CD4-positive, alpha-beta T cell treated with Interleukin-15 for 1 hour (primary cell): ENCODE measurements around the gene CPVL.
A peak's percentile ranks its signal among the peaks of the same experiment; 100 is the strongest.
"Not testable (repeated sequence)": the region's sequence is repeated elsewhere in the genome, so short reads cannot be mapped to it uniquely, and the experiment has no call there.

Experiments used
- DNase-seq: peaks from one replicate; pipeline ENCODE4 v3.0.0-alpha.2; 2020

CPVL gene

GRCh38 chr7:29116361-29117200 is 29.8 kb downstream of the CPVL start:
- no peak for DNase-seq

GRCh38 chr7:29115753-29116152 is 30.6 kb downstream of the CPVL start:
- DNase-seq, result no peak

- DNase-seq, result no peak
Observed at GRCh38 chr7:29115130-29115687, 31.1 kb downstream of the CPVL start.

- DNase-seq, result not testable (repeated sequence)
Observed at GRCh38 chr7:29114266-29114665, 32.1 kb downstream of the CPVL start.

GRCh38 chr7:29113384-29114102 is 32.8 kb downstream of the CPVL start:
- DNase-seq, result peak; percentile 22

- no peak for DNase-seq
Observed at GRCh38 chr7:29112721-29113120, 33.6 kb downstream of the CPVL start.

- DNase-seq, result no peak
Observed at GRCh38 chr7:29109899-29110298, 36.4 kb downstream of the CPVL start.

GRCh38 chr7:29109358-29109757 is 37.0 kb downstream of the CPVL start:
- DNase-seq, result no peak

GRCh38 chr7:29107056-29107455 is 39.3 kb downstream of the CPVL start:
- no peak for DNase-seq

- DNase-seq, result no peak
Observed at GRCh38 chr7:29106669-29106988, 39.7 kb downstream of the CPVL start.

- peak; percentile 24 for DNase-seq
Observed at GRCh38 chr7:29105752-29106668, 40.3 kb downstream of the CPVL start.

GRCh38 chr7:29105191-29105590 is 41.1 kb downstream of the CPVL start:
- DNase-seq, result no peak

GRCh38 chr7:29102558-29103151 is 43.7 kb downstream of the CPVL start:
- DNase-seq, result peak; percentile 37

- no peak for DNase-seq
Observed at GRCh38 chr7:29100924-29101323, 45.4 kb downstream of the CPVL start.

- DNase-seq, result no peak
Observed at GRCh38 chr7:29099896-29100847, 46.2 kb downstream of the CPVL start.

GRCh38 chr7:29096446-29096730 is 49.9 kb downstream of the CPVL start:
- DNase-seq, result no peak

- DNase-seq, result no peak
Observed at GRCh38 chr7:29095631-29096445, 50.5 kb downstream of the CPVL start.

- DNase-seq, result not testable (repeated sequence)
Observed at GRCh38 chr7:29093091-29093490, 53.2 kb downstream of the CPVL start.

GRCh38 chr7:29091715-29092114 is 54.6 kb downstream of the CPVL start:
- no peak for DNase-seq

- no peak for DNase-seq
Observed at GRCh38 chr7:29090836-29091601, 55.3 kb downstream of the CPVL start.
